Heart left ventricle (tissue), 13 donors: ENCODE data around the gene PITX2.

Experiments used
- POLR2A ChIP-seq, 2 donors: fragments of 450-650 bp; IDR thresholded peaks; one replicate each; pipeline ENCODE4 v1.6.1; 2017; ENCODE audit warnings: antibody characterized with exemption in 2 of 2, mild to moderate bottlenecking in 2 of 2, moderate library complexity in 2 of 2
- TF ChIP-seq, protein P1 (sequence below), 12 donors: fragments of 200-600 bp; sonication (generic) in 4 of 12; IDR thresholded peaks; one replicate each; pipeline versions ENCODE4 v1.5.0 to v1.8.0; 2018 to 2022; ENCODE audit warnings: antibody characterized with exemption in 12 of 12, mild to moderate bottlenecking in 5 of 12
- donor health status: ischemic (EF 13 %, LVEDD 7.1; RV severe dilation, severe dysfunction).
- donor health status: DM: no; HTN: yes; CAD: no.
- donor health status: DM: no; HTN: no; CAD: no.
- donor health status: ischemic (EF 25% LVEDD 6.9; RV normal size, moderate dysfunction).
- donor health status: ischemic (EF 25% LVEDD 5.7; RV mildly dilated, moderate dysfunction).
- donor health status: ischemic (EF 35%, LVEDD 5.7; RV mildly dilated, moderate dysfunction).
- donor health status: nonischemic (EF 11% LVEDD 7.7; RV severe dilation, severe dysfunction).
- donor health status: DM: yes; HTN: yes; CAD: no.
- donor health status: PGD.
- donor health status: ischemic (EF 29% LVEDD 5.4; RV normal size, mild dysfunction).
- donor health status: nonischemic (EF 23%, LVEDD 6.1; RV moderate dilation, normal function).

- TF ChIP-seq POLR2A (IDR thresholded peaks at IDR 0.05): no peak
- TF ChIP-seq, protein P1, sequence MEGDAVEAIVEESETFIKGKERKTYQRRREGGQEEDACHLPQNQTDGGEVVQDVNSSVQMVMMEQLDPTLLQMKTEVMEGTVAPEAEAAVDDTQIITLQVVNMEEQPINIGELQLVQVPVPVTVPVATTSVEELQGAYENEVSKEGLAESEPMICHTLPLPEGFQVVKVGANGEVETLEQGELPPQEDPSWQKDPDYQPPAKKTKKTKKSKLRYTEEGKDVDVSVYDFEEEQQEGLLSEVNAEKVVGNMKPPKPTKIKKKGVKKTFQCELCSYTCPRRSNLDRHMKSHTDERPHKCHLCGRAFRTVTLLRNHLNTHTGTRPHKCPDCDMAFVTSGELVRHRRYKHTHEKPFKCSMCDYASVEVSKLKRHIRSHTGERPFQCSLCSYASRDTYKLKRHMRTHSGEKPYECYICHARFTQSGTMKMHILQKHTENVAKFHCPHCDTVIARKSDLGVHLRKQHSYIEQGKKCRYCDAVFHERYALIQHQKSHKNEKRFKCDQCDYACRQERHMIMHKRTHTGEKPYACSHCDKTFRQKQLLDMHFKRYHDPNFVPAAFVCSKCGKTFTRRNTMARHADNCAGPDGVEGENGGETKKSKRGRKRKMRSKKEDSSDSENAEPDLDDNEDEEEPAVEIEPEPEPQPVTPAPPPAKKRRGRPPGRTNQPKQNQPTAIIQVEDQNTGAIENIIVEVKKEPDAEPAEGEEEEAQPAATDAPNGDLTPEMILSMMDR (IDR thresholded peaks at IDR 0.05): no peak
These were observed 20.2 kb upstream of the PITX2 start for GRCh38 chr4:110643096-110643495.
